Omental fat pad (tissue), 4 donors: ENCODE data around the gene C9orf50. TPM values are rescaled to one million over a fixed set of nuclear protein-coding genes. Genes with fewer than 3 reads are reported as not detected.

Experiments used
- ATAC-seq: fragments of 150-250 bp; one replicate; pipeline ENCODE4 v1.9.1; 2016; ENCODE audit warnings: mild to moderate bottlenecking, moderate library complexity; ENCODE audit not compliant: low FRiP score
- DNase-seq: peaks from one replicate; pipeline ENCODE4 v3.0.0-alpha.2; 2019; ENCODE audit warnings: low spot score
- total RNA-seq, 4 donors: library from RNA; depleted of rRNA; stranded (reverse); fragments of >200 nt; gene quantifications; one replicate each; pipeline ENCODE4 v1.1.0, GENCODE V29; 2016
- TF ChIP-seq, protein P1 (sequence below), 3 donors: fragments of 450-650 bp; IDR thresholded peaks; one replicate each; pipeline ENCODE4 v1.5.1; 2016 to 2017; ENCODE audit warnings: antibody characterized with exemption in 3 of 3, mild to moderate bottlenecking in 3 of 3, moderate library complexity in 2 of 3

C9orf50 gene
- total RNA-seq, 4 donors from 2014 or later = not detected

DNA sequence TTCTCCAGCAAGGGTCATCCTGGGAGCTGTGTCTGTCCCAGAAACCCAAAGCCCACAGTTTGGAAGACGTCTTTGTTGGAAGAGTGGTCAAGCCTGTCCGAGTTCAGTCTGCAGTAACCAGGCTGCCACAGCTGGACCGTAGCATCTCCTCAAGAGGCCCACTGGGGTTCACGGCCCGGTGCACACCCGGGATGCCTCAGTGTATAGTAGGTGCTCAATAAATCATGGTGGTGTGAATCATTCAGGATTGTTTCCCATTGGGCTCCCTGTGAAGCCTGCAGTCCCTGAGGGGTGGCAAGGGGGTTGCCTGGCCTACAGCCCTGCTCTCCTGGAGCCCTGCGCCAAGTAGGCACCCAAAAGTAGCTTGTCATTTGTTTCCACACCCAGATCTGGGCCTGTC lies 34.3 kb upstream of the C9orf50 start:
- DNase-seq (no peak), ATAC-seq (no peak)
- TF ChIP-seq, protein P1, sequence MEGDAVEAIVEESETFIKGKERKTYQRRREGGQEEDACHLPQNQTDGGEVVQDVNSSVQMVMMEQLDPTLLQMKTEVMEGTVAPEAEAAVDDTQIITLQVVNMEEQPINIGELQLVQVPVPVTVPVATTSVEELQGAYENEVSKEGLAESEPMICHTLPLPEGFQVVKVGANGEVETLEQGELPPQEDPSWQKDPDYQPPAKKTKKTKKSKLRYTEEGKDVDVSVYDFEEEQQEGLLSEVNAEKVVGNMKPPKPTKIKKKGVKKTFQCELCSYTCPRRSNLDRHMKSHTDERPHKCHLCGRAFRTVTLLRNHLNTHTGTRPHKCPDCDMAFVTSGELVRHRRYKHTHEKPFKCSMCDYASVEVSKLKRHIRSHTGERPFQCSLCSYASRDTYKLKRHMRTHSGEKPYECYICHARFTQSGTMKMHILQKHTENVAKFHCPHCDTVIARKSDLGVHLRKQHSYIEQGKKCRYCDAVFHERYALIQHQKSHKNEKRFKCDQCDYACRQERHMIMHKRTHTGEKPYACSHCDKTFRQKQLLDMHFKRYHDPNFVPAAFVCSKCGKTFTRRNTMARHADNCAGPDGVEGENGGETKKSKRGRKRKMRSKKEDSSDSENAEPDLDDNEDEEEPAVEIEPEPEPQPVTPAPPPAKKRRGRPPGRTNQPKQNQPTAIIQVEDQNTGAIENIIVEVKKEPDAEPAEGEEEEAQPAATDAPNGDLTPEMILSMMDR (IDR thresholded peaks at IDR 0.05) = no peak

- ATAC-seq = no peak
- TF ChIP-seq, protein P1 (IDR thresholded peaks at IDR 0.05) = no peak
- no peak for DNase-seq
Measured at GRCh38 chr9:129654554-129655040, 33.7 kb upstream of the C9orf50 start.

- no peak for DNase-seq
- TF ChIP-seq, protein P1 (IDR thresholded peaks at IDR 0.05) = no peak
- ATAC-seq = no peak
Measured at GRCh38 chr9:129653823-129654553, 33.1 kb upstream of the C9orf50 start.

DNA sequence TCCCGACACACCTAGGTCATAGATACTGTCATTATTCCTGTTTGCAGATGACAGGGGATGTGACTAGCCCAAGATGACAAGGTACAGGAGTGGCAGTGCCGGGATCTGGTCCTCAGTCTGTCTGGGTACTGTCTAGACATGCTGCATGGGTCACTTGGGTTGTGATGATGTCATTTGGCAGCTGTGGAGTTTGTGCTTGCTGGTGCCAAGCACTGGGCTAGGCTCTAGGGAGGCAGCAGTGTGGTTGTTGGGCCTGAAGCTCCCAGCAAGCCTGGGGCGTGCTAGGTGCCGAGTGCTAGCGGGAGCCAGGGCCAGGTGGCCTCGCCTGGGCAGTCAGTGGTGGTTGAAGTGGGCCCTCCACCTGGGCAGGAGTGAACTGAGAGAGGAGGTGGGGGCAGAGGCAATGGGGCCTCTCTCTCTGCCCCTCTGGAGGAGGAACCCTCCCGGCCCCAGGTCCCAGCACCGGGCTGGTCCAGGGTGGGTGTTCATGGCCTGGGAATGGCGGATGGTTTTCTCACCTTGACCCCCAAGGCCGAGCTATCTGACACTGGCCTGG lies 29.9 kb upstream of the C9orf50 start:
- DNase-seq (no peak), ATAC-seq (no peak)

GRCh38 chr9:129649726-129650679 lies 29.1 kb upstream of the C9orf50 start:
- DNase-seq = no peak
- TF ChIP-seq, protein P1 (IDR thresholded peaks at IDR 0.05) = no peak
- no peak for ATAC-seq

More for the DNA sequence above, 29.9 kb upstream of the C9orf50 start:
- TF ChIP-seq, protein P1 (IDR thresholded peaks at IDR 0.05) = no peak

DNA sequence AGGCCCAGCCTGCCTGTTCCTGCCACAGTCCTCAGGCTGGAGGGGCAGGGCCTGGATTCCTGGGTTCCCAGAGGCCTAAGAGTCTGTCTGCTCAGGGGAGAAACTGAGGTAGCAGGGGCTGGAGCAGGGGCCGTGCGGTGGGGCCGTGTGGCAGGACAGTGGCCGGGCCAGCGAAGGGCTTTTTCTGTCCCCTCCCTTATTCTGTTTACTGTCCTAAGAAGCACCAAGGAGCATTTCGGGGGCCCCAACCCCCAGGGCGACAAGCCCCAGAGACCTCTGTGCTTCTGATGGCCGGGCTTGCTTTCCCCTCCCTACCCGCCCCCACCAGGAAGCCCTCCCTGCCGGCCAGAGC lies 27.8 kb upstream of the C9orf50 start:
- ATAC-seq (no peak), DNase-seq (no peak)
- TF ChIP-seq, protein P1 (IDR thresholded peaks at IDR 0.05) = no peak
